Stimulated activated CD4-positive, alpha-beta T cell treated with anti-CD3 and anti-CD28 coated beads, Interleukin-2, amount 100 ng/mL, for 24 hours (primary cell): ENCODE measurements around the gene AQP3.
"Not testable (repeated sequence)": the region's sequence is repeated elsewhere in the genome, so short reads cannot be mapped to it uniquely, and the experiment has no call there.

Source experiments
- DNase-seq, 2 donors: peaks; one replicate each; pipeline ENCODE4 v3.0.0-alpha.2; 2020

Gene AQP3

GRCh38 chr9:33407061-33407460 is 40.3 kb downstream of the AQP3 start:
- DNase-seq = no peak

GRCh38 chr9:33404788-33405362 is 42.5 kb downstream of the AQP3 start:
- DNase-seq = no peak

- DNase-seq = no peak
These were observed 43.2 kb downstream of the AQP3 start for GRCh38 chr9:33403941-33404787.

GRCh38 chr9:33402371-33402770 is 45.0 kb downstream of the AQP3 start, which contains the start of gene AQP7:
AQP7 (minus strand) TSS chr9:33402568; CDS start chr9:33401262, 1,306 bp downstream.
- not testable (repeated sequence) for DNase-seq

- not testable (repeated sequence) for DNase-seq
These were observed 45.6 kb downstream of the AQP3 start for GRCh38 chr9:33401809-33402208.

GRCh38 chr9:33399047-33399446 is 48.3 kb downstream of the AQP3 start:
- DNase-seq = not testable (repeated sequence)

- DNase-seq = not testable (repeated sequence)
These were observed 49.6 kb downstream of the AQP3 start for GRCh38 chr9:33397801-33398200.

GRCh38 chr9:33395159-33395879 is 52.1 kb downstream of the AQP3 start:
- not testable (repeated sequence) for DNase-seq

GRCh38 chr9:33393986-33394385 is 53.4 kb downstream of the AQP3 start:
- DNase-seq = not testable (repeated sequence)

- DNase-seq = no peak
These were observed 53.8 kb downstream of the AQP3 start for GRCh38 chr9:33393581-33393980.

- not testable (repeated sequence) for DNase-seq
These were observed 54.8 kb downstream of the AQP3 start for GRCh38 chr9:33392591-33393021.
